Esophagus muscularis mucosa (tissue), 4 donors: ENCODE results near the gene ADGRF4.

Experiments used
- EP300 ChIP-seq: sonication (generic); formaldehyde crosslinking; IDR thresholded peaks from one replicate; pipeline ENCODE4 v1.6.1; 2017; ENCODE audit warnings: antibody characterized with exemption
- POLR2A ChIP-seq: fragments of 450-650 bp; IDR thresholded peaks from one replicate; pipeline ENCODE4 v1.6.1; 2017; ENCODE audit warnings: antibody characterized with exemption, moderate library complexity, mild to moderate bottlenecking, low read depth
- POLR2AphosphoS5 ChIP-seq, 2 donors: sonication (generic); formaldehyde crosslinking; IDR thresholded peaks; one replicate each; pipeline ENCODE4 v1.6.1; 2017; ENCODE audit warnings: antibody characterized with exemption in 2 of 2
- TF ChIP-seq, protein P1 (sequence below), 3 experiments: fragments of 200-600 bp in 2 of 3; fragments of 450-650 bp in 1 of 3; sonication (generic) in 2 of 3; IDR thresholded peaks; one replicate each; pipeline ENCODE4 v1.5.1; 2017 to 2019; ENCODE audit warnings: antibody characterized with exemption in 3 of 3, mild to moderate bottlenecking in 2 of 3, moderate library complexity in 1 of 3

DNA sequence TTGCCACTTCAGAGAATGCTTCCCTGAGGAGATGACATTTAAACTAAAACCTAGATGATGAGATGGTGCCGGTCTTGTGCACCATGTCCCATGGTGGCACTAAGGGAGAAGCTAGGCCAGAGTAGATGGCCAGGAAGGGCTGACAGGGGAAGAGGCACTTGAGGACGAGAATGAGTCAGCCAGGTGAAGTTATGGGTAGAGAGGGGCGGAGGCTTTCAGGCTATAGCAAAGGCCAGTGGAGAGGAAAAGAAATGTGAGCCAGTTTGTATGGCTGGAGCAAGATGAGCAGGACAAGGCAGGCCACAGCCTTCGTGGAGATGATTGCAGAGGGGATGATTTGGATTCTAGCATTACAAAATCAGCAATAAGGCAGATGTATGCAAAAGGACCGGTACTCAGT is 44.7 kb upstream of the ADGRF4 start:
- TF ChIP-seq, protein P1, sequence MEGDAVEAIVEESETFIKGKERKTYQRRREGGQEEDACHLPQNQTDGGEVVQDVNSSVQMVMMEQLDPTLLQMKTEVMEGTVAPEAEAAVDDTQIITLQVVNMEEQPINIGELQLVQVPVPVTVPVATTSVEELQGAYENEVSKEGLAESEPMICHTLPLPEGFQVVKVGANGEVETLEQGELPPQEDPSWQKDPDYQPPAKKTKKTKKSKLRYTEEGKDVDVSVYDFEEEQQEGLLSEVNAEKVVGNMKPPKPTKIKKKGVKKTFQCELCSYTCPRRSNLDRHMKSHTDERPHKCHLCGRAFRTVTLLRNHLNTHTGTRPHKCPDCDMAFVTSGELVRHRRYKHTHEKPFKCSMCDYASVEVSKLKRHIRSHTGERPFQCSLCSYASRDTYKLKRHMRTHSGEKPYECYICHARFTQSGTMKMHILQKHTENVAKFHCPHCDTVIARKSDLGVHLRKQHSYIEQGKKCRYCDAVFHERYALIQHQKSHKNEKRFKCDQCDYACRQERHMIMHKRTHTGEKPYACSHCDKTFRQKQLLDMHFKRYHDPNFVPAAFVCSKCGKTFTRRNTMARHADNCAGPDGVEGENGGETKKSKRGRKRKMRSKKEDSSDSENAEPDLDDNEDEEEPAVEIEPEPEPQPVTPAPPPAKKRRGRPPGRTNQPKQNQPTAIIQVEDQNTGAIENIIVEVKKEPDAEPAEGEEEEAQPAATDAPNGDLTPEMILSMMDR (IDR thresholded peaks at IDR 0.05) = no peak
- TF ChIP-seq POLR2AphosphoS5 (IDR thresholded peaks at IDR 0.05) (no peak), EP300 (no peak), POLR2A (no peak)
